Measurements from ENCODE around the gene COL2A1. TPM values are rescaled to one million over a fixed set of nuclear protein-coding genes. Genes with fewer than 3 reads are reported as not detected.

The COL2A1 gene
- total and polyA plus RNA-seq, 2 donors from 2014 or later = not detected

DNA sequence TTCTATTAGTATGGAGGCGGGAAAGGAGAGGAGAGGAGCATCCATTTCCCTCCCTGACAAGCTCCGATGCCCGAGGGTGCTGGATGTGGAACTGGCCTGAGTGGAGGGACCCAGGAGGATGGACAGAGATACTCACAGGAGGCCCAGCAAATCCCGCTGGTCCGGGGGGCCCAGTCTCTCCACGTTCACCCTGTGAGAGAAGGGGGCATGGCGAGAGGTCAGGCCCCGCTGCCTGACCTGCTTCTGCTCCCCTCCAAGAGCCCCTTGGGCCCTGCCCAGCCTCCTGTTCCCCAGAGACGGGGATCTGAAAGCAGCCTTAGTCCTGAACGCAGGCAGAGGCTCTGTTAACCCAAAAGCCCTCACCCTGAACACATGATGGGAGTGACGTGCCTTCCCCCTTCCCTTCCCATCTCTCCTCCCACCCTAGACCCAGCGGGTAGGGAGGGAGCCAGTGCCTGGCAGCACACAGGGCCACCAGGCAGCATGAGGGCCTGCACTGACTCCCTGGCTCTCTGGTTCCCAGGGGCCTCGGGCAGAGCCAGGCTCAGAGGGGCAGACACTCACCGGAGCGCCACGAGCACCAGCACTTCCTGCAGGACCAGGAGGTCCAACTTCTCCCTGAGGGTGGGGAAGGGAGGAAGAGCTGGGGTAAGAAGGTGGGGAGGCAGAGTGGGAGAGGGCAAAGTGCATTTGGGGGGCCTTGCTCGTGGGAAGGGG lies 23.3 kb downstream of the COL2A1 start:
- no peak overlapping the region for H3K9ac ChIP-seq (ENCODE audit: low read length in 3 of 3)
- H3K9me3 ChIP-seq (ENCODE audit: control insufficient read depth in 2 of 3, insufficient read depth in 1 of 3, low read length in 3 of 3) = no peaks in the 10 kb centered on the region
- no peak overlapping the region for H3K27ac ChIP-seq (ENCODE audit: low read depth in 2 of 2, low read length in 2 of 2)
- DNase-seq = no peak
- H3K4me3 ChIP-seq (ENCODE audit: low read length in 3 of 3) = no peak overlapping the region
- no peaks in the 10 kb centered on the region for H3K27me3 ChIP-seq (ENCODE audit: control insufficient read depth, insufficient read depth, low read length)
- no peaks in the 10 kb centered on the region for H3K4me1 ChIP-seq (ENCODE audit: control insufficient read depth in 2 of 3, insufficient read depth in 2 of 3, low read depth in 1 of 3, low read length in 3 of 3)
- H3K36me3 ChIP-seq (ENCODE audit: control insufficient read depth in 2 of 3, insufficient read depth in 3 of 3, low read length in 3 of 3) = no peaks in the 10 kb centered on the region
- intact Hi-C loops (cut with DNase I) = no loop called here
- TF ChIP-seq CTCF (IDR thresholded peaks at IDR 0.05; ENCODE audit: borderline replicate concordance, extremely low read depth, insufficient read depth) = no peak
- no peak for FAIRE-seq

- no peak overlapping the region for H3K4me3 ChIP-seq (ENCODE audit: low read length in 3 of 3)
- FAIRE-seq = no peak
- intact Hi-C loops (cut with DNase I) = no loop called here
These were observed 24.1 kb downstream of the COL2A1 start for GRCh38 chr12:47980197-47980596.

GRCh38 chr12:47979686-47980085 lies 24.6 kb downstream of the COL2A1 start:
- Histone ChIP-seq H3K9ac (ENCODE audit: low read length in 3 of 3) (no peak overlapping the region), H3K9me3 (ENCODE audit: control insufficient read depth in 2 of 3, insufficient read depth in 1 of 3, low read length in 3 of 3) (no peaks in the 10 kb centered on the region), H3K36me3 (ENCODE audit: control insufficient read depth in 2 of 3, insufficient read depth in 3 of 3, low read length in 3 of 3) (no peaks in the 10 kb centered on the region), H3K27ac (ENCODE audit: low read depth in 2 of 2, low read length in 2 of 2) (no peak overlapping the region), H3K4me1 (ENCODE audit: control insufficient read depth in 2 of 3, insufficient read depth in 2 of 3, low read depth in 1 of 3, low read length in 3 of 3) (no peaks in the 10 kb centered on the region), H3K27me3 (ENCODE audit: control insufficient read depth, insufficient read depth, low read length) (no peaks in the 10 kb centered on the region), H3K4me3 (ENCODE audit: low read length in 3 of 3) (no peak overlapping the region)
- FAIRE-seq (no peak), DNase-seq (no peak)
- TF ChIP-seq CTCF (IDR thresholded peaks at IDR 0.05; ENCODE audit: borderline replicate concordance, extremely low read depth, insufficient read depth) = no peak
- intact Hi-C loops (cut with DNase I) = no loop called here

More at GRCh38 chr12:47980197-47980596, 24.1 kb downstream of the COL2A1 start:
- DNase-seq = no peak
- no peak overlapping the region for H3K9ac ChIP-seq (ENCODE audit: low read length in 3 of 3)
- no peaks in the 10 kb centered on the region for H3K27me3 ChIP-seq (ENCODE audit: control insufficient read depth, insufficient read depth, low read length)
- no peaks in the 10 kb centered on the region for H3K36me3 ChIP-seq (ENCODE audit: control insufficient read depth in 2 of 3, insufficient read depth in 3 of 3, low read length in 3 of 3)
- H3K27ac ChIP-seq (ENCODE audit: low read depth in 2 of 2, low read length in 2 of 2) = no peak overlapping the region
- no peaks in the 10 kb centered on the region for H3K9me3 ChIP-seq (ENCODE audit: control insufficient read depth in 2 of 3, insufficient read depth in 1 of 3, low read length in 3 of 3)
- H3K4me1 ChIP-seq (ENCODE audit: control insufficient read depth in 2 of 3, insufficient read depth in 2 of 3, low read depth in 1 of 3, low read length in 3 of 3) = no peaks in the 10 kb centered on the region
- no peak for TF ChIP-seq CTCF (IDR thresholded peaks at IDR 0.05; ENCODE audit: borderline replicate concordance, extremely low read depth, insufficient read depth)

DNA sequence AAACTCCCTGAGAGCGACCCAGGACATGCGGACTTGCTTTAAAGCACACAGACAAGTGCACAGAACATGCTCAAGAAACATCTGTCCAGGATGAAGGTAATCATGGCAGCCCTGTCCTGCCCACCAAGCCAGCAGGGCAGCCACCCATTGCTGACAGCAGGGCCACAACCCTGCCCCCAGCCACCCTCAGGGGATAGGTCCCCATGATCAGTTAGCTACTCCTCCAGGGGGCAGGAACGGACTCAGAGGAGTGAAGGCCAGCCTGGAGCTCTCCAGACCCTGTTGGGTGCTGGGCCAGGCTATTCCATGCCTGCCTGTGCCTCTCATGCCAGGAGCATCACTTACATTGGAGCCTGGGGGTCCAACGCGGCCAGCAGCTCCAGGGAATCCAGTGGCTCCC lies 25.1 kb downstream of the COL2A1 start:
- FAIRE-seq (no peak), DNase-seq (no peak)
- no peak overlapping the region for H3K9ac ChIP-seq (ENCODE audit: low read length in 3 of 3)
- no peaks in the 10 kb centered on the region for H3K4me1 ChIP-seq (ENCODE audit: control insufficient read depth in 2 of 3, insufficient read depth in 2 of 3, low read depth in 1 of 3, low read length in 3 of 3)
- no peaks in the 10 kb centered on the region for H3K9me3 ChIP-seq (ENCODE audit: control insufficient read depth in 2 of 3, insufficient read depth in 1 of 3, low read length in 3 of 3)
- no peak for TF ChIP-seq CTCF (IDR thresholded peaks at IDR 0.05; ENCODE audit: borderline replicate concordance, extremely low read depth, insufficient read depth)
- no peaks in the 10 kb centered on the region for H3K36me3 ChIP-seq (ENCODE audit: control insufficient read depth in 2 of 3, insufficient read depth in 3 of 3, low read length in 3 of 3)
- intact Hi-C loops (cut with DNase I) = no loop called here
- H3K4me3 ChIP-seq (ENCODE audit: low read length in 3 of 3) = no peak overlapping the region
- no peaks in the 10 kb centered on the region for H3K27me3 ChIP-seq (ENCODE audit: control insufficient read depth, insufficient read depth, low read length)
- no peak overlapping the region for H3K27ac ChIP-seq (ENCODE audit: low read depth in 2 of 2, low read length in 2 of 2)
